ENCODE measurements around the gene CCDC91. TPM values are rescaled to one million over a fixed set of nuclear protein-coding genes. Genes with fewer than 3 reads are reported as not detected.

The CCDC91 gene
- total RNA-seq, 4 donors from 2014 or later = 55.6 to 74.0 (median 62.6) TPM

- no peak for DNase-seq
These were observed 36.4 kb downstream of the CCDC91 start for GRCh38 chr12:28226705-28227104.

GRCh38 chr12:28227251-28227650 is 37.0 kb downstream of the CCDC91 start:
- H3K4me1 ChIP-seq = peaks cover 7 to 12% of the 10 kb centered on the region in 2 donors
- H3K27ac ChIP-seq = no peak overlapping the region
- no peak for TF ChIP-seq POLR2A (IDR thresholded peaks at IDR 0.05)
- TF ChIP-seq, protein P1, sequence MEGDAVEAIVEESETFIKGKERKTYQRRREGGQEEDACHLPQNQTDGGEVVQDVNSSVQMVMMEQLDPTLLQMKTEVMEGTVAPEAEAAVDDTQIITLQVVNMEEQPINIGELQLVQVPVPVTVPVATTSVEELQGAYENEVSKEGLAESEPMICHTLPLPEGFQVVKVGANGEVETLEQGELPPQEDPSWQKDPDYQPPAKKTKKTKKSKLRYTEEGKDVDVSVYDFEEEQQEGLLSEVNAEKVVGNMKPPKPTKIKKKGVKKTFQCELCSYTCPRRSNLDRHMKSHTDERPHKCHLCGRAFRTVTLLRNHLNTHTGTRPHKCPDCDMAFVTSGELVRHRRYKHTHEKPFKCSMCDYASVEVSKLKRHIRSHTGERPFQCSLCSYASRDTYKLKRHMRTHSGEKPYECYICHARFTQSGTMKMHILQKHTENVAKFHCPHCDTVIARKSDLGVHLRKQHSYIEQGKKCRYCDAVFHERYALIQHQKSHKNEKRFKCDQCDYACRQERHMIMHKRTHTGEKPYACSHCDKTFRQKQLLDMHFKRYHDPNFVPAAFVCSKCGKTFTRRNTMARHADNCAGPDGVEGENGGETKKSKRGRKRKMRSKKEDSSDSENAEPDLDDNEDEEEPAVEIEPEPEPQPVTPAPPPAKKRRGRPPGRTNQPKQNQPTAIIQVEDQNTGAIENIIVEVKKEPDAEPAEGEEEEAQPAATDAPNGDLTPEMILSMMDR (IDR thresholded peaks at IDR 0.05) = no peak
- no peaks in the 10 kb centered on the region for H3K9me3 ChIP-seq
- intact Hi-C loops (cut with DNase I) = no loop called here
- 90 to 93% methylated on average over 3 of the region's 3 CpGs for whole genome bisulfite sequencing, 2 donors
- no peaks in the 10 kb centered on the region for H3K36me3 ChIP-seq
- H3K27me3 ChIP-seq = no peaks in the 10 kb centered on the region
- H3K4me3 ChIP-seq (replicated peaks in 1 of 3) = no peak overlapping the region
- no peak for DNase-seq

More at GRCh38 chr12:28226705-28227104, 36.4 kb downstream of the CCDC91 start:
- Histone ChIP-seq H3K27ac (no peak overlapping the region), H3K4me3 (replicated peaks in 1 of 3) (no peak overlapping the region), H3K9me3 (no peaks in the 10 kb centered on the region), H3K4me1 (peaks cover 7 to 12% of the 10 kb centered on the region in 2 donors), H3K36me3 (no peaks in the 10 kb centered on the region), H3K27me3 (no peaks in the 10 kb centered on the region)
- no peak for TF ChIP-seq POLR2A (IDR thresholded peaks at IDR 0.05)
- TF ChIP-seq, protein P1 (IDR thresholded peaks at IDR 0.05) = no peak
- intact Hi-C loops (cut with DNase I) = no loop called here

GRCh38 chr12:28231248-28231647 is 41.0 kb downstream of the CCDC91 start:
- DNase-seq = no peak
- Histone ChIP-seq H3K4me3 (replicated peaks in 1 of 3) (no peak overlapping the region), H3K4me1 (peaks cover 0 to 5% of the 10 kb centered on the region in 2 donors), H3K27ac (no peak overlapping the region), H3K9me3 (no peaks in the 10 kb centered on the region), H3K36me3 (no peaks in the 10 kb centered on the region), H3K27me3 (no peaks in the 10 kb centered on the region)
- TF ChIP-seq POLR2A (IDR thresholded peaks at IDR 0.05) = no peak
- TF ChIP-seq, protein P1 (IDR thresholded peaks at IDR 0.05) = no peak
- intact Hi-C loops (cut with DNase I) = no loop called here

GRCh38 chr12:28232211-28232928 is 42.1 kb downstream of the CCDC91 start:
- DNase-seq = no peak
- Histone ChIP-seq H3K4me3 (replicated peaks in 1 of 3) (no peak overlapping the region), H3K27ac (no peak overlapping the region), H3K9me3 (no peaks in the 10 kb centered on the region), H3K4me1 (peaks cover 0 to 5% of the 10 kb centered on the region in 2 donors), H3K27me3 (no peaks in the 10 kb centered on the region), H3K36me3 (no peaks in the 10 kb centered on the region)
- TF ChIP-seq, protein P1 (IDR thresholded peaks at IDR 0.05) = no peak
- TF ChIP-seq POLR2A (IDR thresholded peaks at IDR 0.05) = no peak
- WGBS, 2 donors = 95 to 97% methylated on average over 2 of the region's 2 CpGs
- intact Hi-C loops (cut with DNase I) = no loop called here

- intact Hi-C loops (cut with DNase I) = no loop called here
- Histone ChIP-seq H3K36me3 (no peaks in the 10 kb centered on the region), H3K9me3 (no peaks in the 10 kb centered on the region), H3K27ac (no peak overlapping the region), H3K4me1 (peaks cover 0 to 5% of the 10 kb centered on the region in 2 donors), H3K4me3 (replicated peaks in 1 of 3) (no peak overlapping the region), H3K27me3 (no peaks in the 10 kb centered on the region)
- TF ChIP-seq POLR2A (IDR thresholded peaks at IDR 0.05) = no peak
- TF ChIP-seq, protein P1 (IDR thresholded peaks at IDR 0.05) = no peak
- no peak for DNase-seq
These were observed 44.2 kb downstream of the CCDC91 start for GRCh38 chr12:28234444-28234843.
